ENCODE data around the gene CHRNB4. TPM values are rescaled to one million over a fixed set of nuclear protein-coding genes. Genes with fewer than 3 reads are reported as not detected.
A peak's percentile ranks its signal among the peaks of the same experiment; 100 is the strongest.

Gene CHRNB4
- total RNA-seq, 1 experiment from 2014 or later: not detected

DNA sequence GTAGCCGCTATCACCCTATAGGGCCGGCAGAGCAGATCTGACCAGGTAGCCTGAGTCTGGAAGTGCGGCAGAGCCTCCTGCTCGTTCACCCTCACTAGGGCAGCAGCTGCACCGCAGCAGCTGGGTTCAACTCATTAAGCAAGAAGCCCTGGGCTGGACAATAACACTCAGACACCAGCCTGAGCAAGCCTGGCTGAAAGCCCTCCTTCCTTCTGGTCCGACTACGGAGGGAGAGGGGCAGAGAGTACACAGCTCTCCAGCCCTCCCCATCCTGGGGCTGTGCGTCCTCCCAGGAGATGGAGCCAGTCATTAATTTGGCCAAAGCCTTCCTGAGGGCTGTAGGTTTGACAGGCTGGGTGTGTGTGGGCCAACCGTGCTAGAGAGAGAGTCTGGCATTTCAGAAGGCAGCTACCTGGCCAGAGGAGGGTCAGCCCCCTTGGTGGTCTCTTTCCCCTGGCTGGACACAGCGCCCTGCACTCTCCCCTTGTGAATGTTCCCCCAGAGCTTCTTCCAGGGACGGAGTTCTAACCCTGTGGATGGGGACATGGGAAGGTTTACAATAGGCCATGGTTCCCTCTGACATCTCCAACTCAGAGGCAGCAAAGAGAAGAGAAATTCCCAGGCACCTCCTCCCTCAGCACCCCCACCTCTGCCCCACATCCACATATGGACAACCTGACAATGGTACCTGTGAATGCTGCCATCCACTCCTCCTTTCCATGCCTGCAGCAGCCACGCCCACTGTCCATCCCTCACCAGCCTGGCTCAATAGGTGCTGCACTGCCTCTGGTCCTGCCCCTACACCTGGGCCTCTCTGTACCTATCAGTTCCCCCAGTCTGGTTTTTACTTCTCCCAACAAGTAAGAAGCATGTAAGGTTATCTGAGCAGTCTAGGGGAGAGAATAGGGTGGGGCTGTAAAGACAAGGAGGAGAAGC, 6.5 kb downstream of the CHRNB4 start:
- no peaks in the 10 kb centered on the region for H3K4me1 ChIP-seq (ENCODE audit: low read length)
- H3K4me2 ChIP-seq (ENCODE audit: low read depth, low read length, poor library complexity, severe bottlenecking): no peak overlapping the region
- 0 out of 2 replicates have a peak, but pooled peaks cover 3% of the 10 kb centered on the region for H3K27me3 ChIP-seq (ENCODE audit: low read length)
- no peak for DNase-seq
- no peak overlapping the region for H3K4me3 ChIP-seq (ENCODE audit: low read length)
- H3K9me3 ChIP-seq (ENCODE audit: low read length): peaks cover 6% of the 10 kb centered on the region
- H2AFZ ChIP-seq (ENCODE audit: low read length): no peak overlapping the region
- H3K9me2 ChIP-seq (replicated peaks; ENCODE audit: insufficient read depth, low read length): no peaks in the 10 kb centered on the region
- H3K27ac ChIP-seq (ENCODE audit: low read length): no peak overlapping the region
- H3K79me2 ChIP-seq (ENCODE audit: low read length): no peaks in the 10 kb centered on the region
- H4K20me1 ChIP-seq (ENCODE audit: insufficient read depth, low read depth, low read length): no peaks in the 10 kb centered on the region
- no peak overlapping the region for H3K9ac ChIP-seq (ENCODE audit: low read length)
- H3K36me3 ChIP-seq (ENCODE audit: insufficient read depth, low read length): no peaks in the 10 kb centered on the region

- Histone ChIP-seq H3K27ac (ENCODE audit: low read length) (no peak overlapping the region), H4K20me1 (ENCODE audit: insufficient read depth, low read depth, low read length) (no peaks in the 10 kb centered on the region), H3K36me3 (ENCODE audit: insufficient read depth, low read length) (no peaks in the 10 kb centered on the region), H3K27me3 (ENCODE audit: low read length) (0 out of 2 replicates have a peak, but pooled peaks cover 3% of the 10 kb centered on the region), H3K4me3 (ENCODE audit: low read length) (no peak overlapping the region), H2AFZ (ENCODE audit: low read length) (no peak overlapping the region), H3K9me2 (replicated peaks; ENCODE audit: insufficient read depth, low read length) (no peaks in the 10 kb centered on the region), H3K9ac (ENCODE audit: low read length) (no peak overlapping the region), H3K9me3 (ENCODE audit: low read length) (peaks cover 6% of the 10 kb centered on the region), H3K4me2 (ENCODE audit: low read depth, low read length, poor library complexity, severe bottlenecking) (no peak overlapping the region), H3K4me1 (ENCODE audit: low read length) (no peaks in the 10 kb centered on the region), H3K79me2 (ENCODE audit: low read length) (no peaks in the 10 kb centered on the region)
- DNase-seq: no peak
Observed at GRCh38 chr15:78633348-78633747, 7.7 kb downstream of the CHRNB4 start.

DNA sequence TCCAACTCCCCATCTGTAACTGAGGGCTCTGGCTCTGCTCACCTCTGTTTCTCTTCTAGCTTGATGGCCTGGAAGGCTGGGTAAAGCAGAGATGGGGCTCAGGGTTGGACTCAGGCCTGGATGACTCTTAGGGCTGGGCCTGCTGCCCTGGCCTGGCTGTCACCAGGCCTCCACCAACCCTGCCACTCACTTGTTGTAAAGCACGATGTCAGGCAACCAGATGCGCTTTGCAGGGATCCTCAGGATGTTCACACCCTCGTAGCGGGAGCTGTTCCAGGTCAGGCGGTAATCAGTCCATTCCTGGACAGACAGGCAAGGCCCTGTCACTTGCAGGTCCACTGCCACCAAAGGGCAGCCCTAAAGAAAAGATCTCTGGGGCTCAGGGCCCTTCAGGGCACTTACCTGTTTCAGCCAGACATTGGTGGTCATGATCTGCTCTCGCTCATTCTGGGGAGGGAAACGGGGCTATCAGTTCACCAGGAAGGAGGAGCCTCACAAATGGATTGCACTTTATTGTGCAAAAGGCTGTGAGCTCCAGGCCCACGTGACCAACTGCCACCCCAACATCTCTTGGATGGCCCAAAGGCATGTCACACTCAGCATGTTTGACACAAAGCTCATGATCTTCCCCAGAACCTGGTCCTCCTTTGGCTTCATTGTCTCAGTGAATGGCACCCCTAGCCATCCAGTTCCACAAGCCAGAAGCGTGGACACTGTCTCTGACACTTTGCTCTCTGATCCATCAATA, 9.9 kb downstream of the CHRNB4 start:
- H3K36me3 ChIP-seq (ENCODE audit: insufficient read depth, low read length): no peaks in the 10 kb centered on the region
- H3K27ac ChIP-seq (ENCODE audit: low read length): no peak overlapping the region
- no peaks in the 10 kb centered on the region for H3K9me2 ChIP-seq (replicated peaks; ENCODE audit: insufficient read depth, low read length)
- no peak overlapping the region for H3K4me3 ChIP-seq (ENCODE audit: low read length)
- H2AFZ ChIP-seq (ENCODE audit: low read length): no peak overlapping the region
- H3K9me3 ChIP-seq (ENCODE audit: low read length): peaks cover 6% of the 10 kb centered on the region
- no peak for DNase-seq
- H4K20me1 ChIP-seq (ENCODE audit: insufficient read depth, low read depth, low read length): no peaks in the 10 kb centered on the region
- no peak overlapping the region for H3K4me2 ChIP-seq (ENCODE audit: low read depth, low read length, poor library complexity, severe bottlenecking)
- H3K9ac ChIP-seq (ENCODE audit: low read length): no peak overlapping the region
- no peaks in the 10 kb centered on the region for H3K4me1 ChIP-seq (ENCODE audit: low read length)
- no peaks in the 10 kb centered on the region for H3K79me2 ChIP-seq (ENCODE audit: low read length)
- 0 out of 2 replicates have a peak, but pooled peaks cover 3% of the 10 kb centered on the region for H3K27me3 ChIP-seq (ENCODE audit: low read length)

DNA sequence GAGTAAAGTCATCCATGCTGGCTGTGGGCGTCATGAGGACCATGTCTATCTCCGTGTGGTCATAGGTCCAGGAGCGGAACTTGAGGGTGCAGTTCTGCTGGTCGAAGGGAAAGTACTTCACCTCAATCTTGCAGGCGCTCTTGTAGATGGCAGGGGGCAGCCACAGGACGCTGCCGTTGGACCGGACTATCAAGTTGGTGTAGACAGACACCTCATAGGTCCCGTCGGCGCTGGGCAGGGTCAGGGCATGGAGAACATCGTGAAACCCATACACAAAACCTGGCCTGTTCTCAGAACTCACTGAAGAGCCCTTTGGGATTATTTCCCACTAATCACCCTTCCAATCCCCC, 11.3 kb downstream of the CHRNB4 start:
- Histone ChIP-seq H3K79me2 (ENCODE audit: low read length) (no peaks in the 10 kb centered on the region), H3K4me2 (ENCODE audit: low read depth, low read length, poor library complexity, severe bottlenecking) (no peak overlapping the region), H3K4me1 (ENCODE audit: low read length) (no peaks in the 10 kb centered on the region), H3K9me2 (replicated peaks; ENCODE audit: insufficient read depth, low read length) (no peaks in the 10 kb centered on the region), H3K9ac (ENCODE audit: low read length) (no peak overlapping the region), H3K27me3 (ENCODE audit: low read length) (0 out of 2 replicates have a peak, but pooled peaks cover 3% of the 10 kb centered on the region), H3K27ac (ENCODE audit: low read length) (no peak overlapping the region), H3K4me3 (ENCODE audit: low read length) (no peak overlapping the region), H3K9me3 (ENCODE audit: low read length) (peaks cover 6% of the 10 kb centered on the region), H3K36me3 (ENCODE audit: insufficient read depth, low read length) (no peaks in the 10 kb centered on the region), H4K20me1 (ENCODE audit: insufficient read depth, low read depth, low read length) (no peaks in the 10 kb centered on the region), H2AFZ (ENCODE audit: low read length) (no peak overlapping the region)
- no peak for DNase-seq

GRCh38 chr15:78629031-78629715, 11.8 kb downstream of the CHRNB4 start:
- Histone ChIP-seq H2AFZ (ENCODE audit: low read length) (no peak overlapping the region), H3K4me3 (ENCODE audit: low read length) (no peak overlapping the region), H3K79me2 (ENCODE audit: low read length) (no peaks in the 10 kb centered on the region), H3K4me1 (ENCODE audit: low read length) (no peaks in the 10 kb centered on the region), H3K9me3 (ENCODE audit: low read length) (peaks cover 6% of the 10 kb centered on the region), H3K36me3 (ENCODE audit: insufficient read depth, low read length) (no peaks in the 10 kb centered on the region), H3K27me3 (ENCODE audit: low read length) (0 out of 2 replicates have a peak, but pooled peaks cover 3% of the 10 kb centered on the region), H3K9me2 (replicated peaks; ENCODE audit: insufficient read depth, low read length) (no peaks in the 10 kb centered on the region), H4K20me1 (ENCODE audit: insufficient read depth, low read depth, low read length) (no peaks in the 10 kb centered on the region), H3K9ac (ENCODE audit: low read length) (no peak overlapping the region), H3K27ac (ENCODE audit: low read length) (no peak overlapping the region), H3K4me2 (ENCODE audit: low read depth, low read length, poor library complexity, severe bottlenecking) (no peak overlapping the region)
- DNase-seq: no peak

DNA sequence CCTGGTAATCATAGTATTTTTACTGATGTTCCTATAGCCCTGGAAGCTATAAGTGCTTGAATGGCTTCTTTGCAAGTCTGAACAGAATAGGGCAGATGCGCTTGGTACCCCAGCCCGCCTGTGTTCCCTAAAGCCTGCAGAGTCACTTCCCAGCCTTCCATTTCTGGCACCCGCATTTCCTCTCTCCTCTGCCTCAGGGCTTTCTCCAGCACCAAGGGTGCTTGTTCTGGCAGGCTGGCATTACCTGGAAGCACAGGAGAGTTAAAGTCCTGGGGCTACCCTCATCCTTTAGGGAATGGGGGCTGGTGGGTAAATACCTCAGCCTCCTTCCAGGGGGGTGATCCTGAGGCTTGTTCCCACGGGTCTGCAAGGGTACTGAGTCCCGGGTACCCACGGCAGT, 12.8 kb downstream of the CHRNB4 start:
- H4K20me1 ChIP-seq (ENCODE audit: insufficient read depth, low read depth, low read length): no peaks in the 10 kb centered on the region
- H3K9me3 ChIP-seq (ENCODE audit: low read length): peaks cover 5% of the 10 kb centered on the region
- H3K9ac ChIP-seq (ENCODE audit: low read length): no peak overlapping the region
- H3K79me2 ChIP-seq (ENCODE audit: low read length): no peaks in the 10 kb centered on the region
- H3K36me3 ChIP-seq (ENCODE audit: insufficient read depth, low read length): no peaks in the 10 kb centered on the region
- no peak overlapping the region for H3K4me2 ChIP-seq (ENCODE audit: low read depth, low read length, poor library complexity, severe bottlenecking)
- no peak overlapping the region for H3K27ac ChIP-seq (ENCODE audit: low read length)
- H3K4me3 ChIP-seq (ENCODE audit: low read length): no peak overlapping the region
- 0 out of 2 replicates have a peak, but pooled peaks cover 3% of the 10 kb centered on the region for H3K27me3 ChIP-seq (ENCODE audit: low read length)
- no peaks in the 10 kb centered on the region for H3K9me2 ChIP-seq (replicated peaks; ENCODE audit: insufficient read depth, low read length)
- H2AFZ ChIP-seq (ENCODE audit: low read length): no peak overlapping the region
- no peak for DNase-seq
- H3K4me1 ChIP-seq (ENCODE audit: low read length): no peaks in the 10 kb centered on the region

DNA sequence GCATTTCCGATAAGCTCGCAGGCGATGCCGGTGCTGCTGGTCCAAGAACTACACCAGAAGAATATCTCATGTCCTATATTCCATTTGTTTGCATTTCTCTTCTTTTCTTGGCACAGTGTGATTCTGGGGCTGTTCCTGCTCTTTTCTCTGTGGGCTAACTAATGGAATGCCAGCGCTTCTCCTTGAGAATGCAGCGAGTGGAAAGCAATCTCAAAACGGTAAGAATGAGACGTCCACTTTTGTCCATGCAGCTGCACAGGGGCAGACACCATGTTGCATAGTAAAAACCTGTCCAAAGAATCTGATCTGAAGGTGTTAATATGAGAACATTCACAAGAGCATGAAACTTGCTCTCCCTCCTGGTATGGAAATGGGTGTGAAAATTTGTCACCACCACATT, 13.7 kb downstream of the CHRNB4 start:
- Histone ChIP-seq H3K4me3 (ENCODE audit: low read length) (no peak overlapping the region), H3K27me3 (ENCODE audit: low read length) (no peaks in the 10 kb centered on the region), H3K27ac (ENCODE audit: low read length) (no peak overlapping the region), H3K79me2 (ENCODE audit: low read length) (no peaks in the 10 kb centered on the region), H3K36me3 (ENCODE audit: insufficient read depth, low read length) (no peaks in the 10 kb centered on the region), H3K4me1 (ENCODE audit: low read length) (no peaks in the 10 kb centered on the region), H3K9me2 (replicated peaks; ENCODE audit: insufficient read depth, low read length) (no peaks in the 10 kb centered on the region), H3K4me2 (ENCODE audit: low read depth, low read length, poor library complexity, severe bottlenecking) (no peak overlapping the region), H3K9ac (ENCODE audit: low read length) (no peak overlapping the region), H2AFZ (ENCODE audit: low read length) (no peak overlapping the region), H3K9me3 (ENCODE audit: low read length) (no peaks in the 10 kb centered on the region), H4K20me1 (ENCODE audit: insufficient read depth, low read depth, low read length) (no peaks in the 10 kb centered on the region)
- peak; percentile 32 for DNase-seq
